SK-N-SH (cell line): ENCODE measurements around the gene RCCD1.

Source experiments
- CTCF ChIP-seq: fragments of 200-600 bp; sonication (generic); IDR thresholded peaks from 2 replicates; pipeline ENCODE4 v1.6.1; 2017; ENCODE audit warnings: antibody characterized with exemption, mild to moderate bottlenecking, moderate library complexity
- EP300 ChIP-seq, 2 experiments: IDR thresholded peaks; 2 replicates each; pipeline versions ENCODE4 v1.4.0 to v1.6.1; 2012; ENCODE audit warnings: borderline replicate concordance in 1 of 2, low read depth in 1 of 2, low read length in 1 of 2
- FOXM1 ChIP-seq: IDR thresholded peaks from 2 replicates; pipeline ENCODE4 v1.4.0; 2012; ENCODE audit warnings: low read depth, mild to moderate bottlenecking
- GABPA ChIP-seq: IDR thresholded peaks from 2 replicates; pipeline ENCODE4 v1.4.0; 2012; ENCODE audit warnings: low read depth, mild to moderate bottlenecking
- NRF1 ChIP-seq: IDR thresholded peaks from 2 replicates; pipeline ENCODE4 v1.6.1; 2012; ENCODE audit warnings: low read depth, mild to moderate bottlenecking, low read length
- POLR2AphosphoS5 ChIP-seq: IDR thresholded peaks from 2 replicates; pipeline ENCODE4 v1.6.1; 2012; ENCODE audit warnings: low read depth, low read length
- RFX5 ChIP-seq: IDR thresholded peaks from 2 replicates; pipeline ENCODE4 v1.6.1; 2012; ENCODE audit warnings: mild to moderate bottlenecking, improper control_type of control experiment, low read length
- SMC3 ChIP-seq: IDR thresholded peaks from 2 replicates; pipeline ENCODE4 v1.6.1; 2012; ENCODE audit warnings: low read depth, low read length, improper control_type of control experiment
- TEAD4 ChIP-seq: IDR thresholded peaks from 2 replicates; pipeline ENCODE4 v1.4.0; 2012; ENCODE audit warnings: mild to moderate bottlenecking, borderline replicate concordance; ENCODE audit not compliant: insufficient read depth
- ZBTB33 ChIP-seq: IDR thresholded peaks from 2 replicates; pipeline ENCODE4 v1.4.0; 2012; ENCODE audit warnings: low read depth, borderline replicate concordance

GRCh38 chr15:90915216-90915807 is 39.4 kb upstream of the RCCD1 start:
- TF ChIP-seq CTCF (no peak), EP300 (IDR thresholded peaks at IDR 0.05; ENCODE audit: borderline replicate concordance in 1 of 2, low read depth in 1 of 2, low read length in 1 of 2) (no peak), GABPA (no peak), FOXM1 (no peak), SMC3 (no peak), NRF1 (no peak), RFX5 (no peak), ZBTB33 (no peak), TEAD4 (no peak), POLR2AphosphoS5 (no peak)
